Peyer's patch (tissue), 4 donors: ENCODE data around the gene KCNQ5.

Experiments used
- CTCF ChIP-seq, 6 experiments: fragments of 450-650 bp in 4 of 6; fragments of 200-600 bp in 2 of 6; sonication (generic) in 1 of 6; IDR thresholded peaks; one replicate each; pipeline ENCODE4 v1.5.1; 2017 to 2019; ENCODE audit warnings: antibody characterized with exemption in 6 of 6, mild to moderate bottlenecking in 3 of 6, moderate library complexity in 1 of 6
- POLR2A ChIP-seq, 2 donors: fragments of 450-650 bp; IDR thresholded peaks; one replicate each; pipeline ENCODE4 v1.5.1; 2017; ENCODE audit warnings: antibody characterized with exemption in 2 of 2, mild to moderate bottlenecking in 2 of 2, moderate library complexity in 2 of 2

- TF ChIP-seq CTCF (IDR thresholded peaks at IDR 0.05), result no peak
- TF ChIP-seq POLR2A (IDR thresholded peaks at IDR 0.05), result no peak
Measured at GRCh38 chr6:73104921-73105320, 483.1 kb downstream of the KCNQ5 start.
